Large intestine (tissue), 12 donors: ENCODE measurements around the gene PGM5. TPM values are rescaled to one million over a fixed set of nuclear protein-coding genes. Genes with fewer than 3 reads are reported as not detected.
"Not testable (repeated sequence)": the region's sequence is repeated elsewhere in the genome, so short reads cannot be mapped to it uniquely, and the experiment has no call there.

Experiments used
- DNase-seq, 2 donors: peaks; one replicate each; pipeline versions ENCODE4 v3.0.0 to v3.0.0-alpha.2; 2013
- H3K27ac ChIP-seq: one replicate; pipeline ENCODE4 v1.5.1; 2013; ENCODE audit warnings: low read length
- H3K27me3 ChIP-seq: 2 replicates; pipeline ENCODE4 v1.6.1; 2013; ENCODE audit warnings: low read length; ENCODE audit not compliant: control insufficient read depth, insufficient read depth
- H3K36me3 ChIP-seq: 2 replicates; pipeline ENCODE4 v1.6.1; 2013; ENCODE audit warnings: low read length; ENCODE audit not compliant: control insufficient read depth, insufficient read depth
- H3K4me1 ChIP-seq: one replicate; pipeline ENCODE4 v1.6.1; 2013; ENCODE audit warnings: low read length; ENCODE audit not compliant: control insufficient read depth, insufficient read depth
- H3K4me3 ChIP-seq: one replicate; pipeline ENCODE4 v1.5.1; 2013; ENCODE audit warnings: low read length
- H3K9me3 ChIP-seq: one replicate; pipeline ENCODE4 v1.6.1; 2013; ENCODE audit warnings: mild to moderate bottlenecking, low read depth, low read length, moderate library complexity; ENCODE audit not compliant: control insufficient read depth
- WGBS: methylation state at CpG from one replicate; pipeline ENCODE4 v1.1.5; 2013; ENCODE audit warnings: low lambda C conversion rate; ENCODE audit not compliant: insufficient coverage; 5-methylcytosine and 5-hydroxymethylcytosine counted together
- long read RNA-seq, 11 donors: transcript quantifications; one replicate each; lab custom pipeline, GENCODE V29; 2026
- polyA plus RNA-seq: library from polyadenylated mRNA; unstranded; fragments of 120-200 nt; gene quantifications from one replicate; pipeline ENCODE4 v1.2.1, GENCODE V29; 2013

The PGM5 gene
- polyA plus RNA-seq = 26.4 TPM
- long read RNA-seq, donor 1, partial matches to known transcripts = 0 of 4 reads
- long read RNA-seq, donor 1, other reads (novel, unspliced or antisense) = 0 of 4 reads
- long read RNA-seq, donor 2, transcript PGM5-202 (11 exons, 3,338 nt) = major isoform, 5 of 5 reads
- long read RNA-seq, donor 2, partial matches to known transcripts = 0 of 5 reads
- long read RNA-seq, donor 2, other reads (novel, unspliced or antisense) = 0 of 5 reads
- long read RNA-seq, donor 3 = 0 reads
- long read RNA-seq, donor 4 = 0 reads
- long read RNA-seq, donor 5, partial matches to known transcripts = 0 of 4 reads
- long read RNA-seq, donor 5, other reads (novel, unspliced or antisense) = 0 of 4 reads
- long read RNA-seq, donor 6, partial matches to known transcripts = 17 of 21 reads
- long read RNA-seq, donor 6, other reads (novel, unspliced or antisense) = 0 of 21 reads
- long read RNA-seq, donor 7, full-length matches to known transcripts = 8 of 13 reads
- long read RNA-seq, donor 7, partial matches to known transcripts = 5 of 13 reads
- long read RNA-seq, donor 7, other reads (novel, unspliced or antisense) = 0 of 13 reads
- long read RNA-seq, donor 8, partial matches to known transcripts = 13 of 23 reads
- long read RNA-seq, donor 8, other reads (novel, unspliced or antisense) = 6 of 23 reads
- long read RNA-seq, donor 9, transcript PGM5-202 (11 exons, 3,338 nt) = major isoform, 5 of 12 reads
- long read RNA-seq, donor 9, partial matches to known transcripts = 7 of 12 reads
- long read RNA-seq, donor 9, other reads (novel, unspliced or antisense) = 0 of 12 reads
- long read RNA-seq, donor 10, full-length matches to known transcripts = 5 of 5 reads
- long read RNA-seq, donor 10, partial matches to known transcripts = 0 of 5 reads
- long read RNA-seq, donor 10, other reads (novel, unspliced or antisense) = 0 of 5 reads
- long read RNA-seq, donor 11, full-length matches to known transcripts = 8 of 8 reads
- long read RNA-seq, donor 11, partial matches to known transcripts = 0 of 8 reads
- long read RNA-seq, donor 11, other reads (novel, unspliced or antisense) = 0 of 8 reads

GRCh38 chr9:68356380-68357118 lies at the start of gene PGM5:
Gene PGM5 (plus strand): TSS chr9:68356611. CDS start chr9:68357128, 517 bp downstream.
- peaks cover 11% of the 10 kb centered on the region for H3K27me3 ChIP-seq
- peak in 1 of 2 donors; percentile 39 for DNase-seq
- H3K36me3 ChIP-seq, H3K4me1 ChIP-seq, H3K9me3 ChIP-seq, H3K27ac ChIP-seq: not testable (repeated sequence)
- H3K4me3 ChIP-seq = peak within 1 kb of the TSS; percentile 48
- no CpG with 5 or more reads among the region's 58 CpGs for WGBS

GRCh38 chr9:68307127-68307526 lies 49.3 kb upstream of the PGM5 start:
- WGBS = no CpG with 5 or more reads among the region's 35 CpGs
- not testable (repeated sequence) for H3K4me1 ChIP-seq, DNase-seq

DNA sequence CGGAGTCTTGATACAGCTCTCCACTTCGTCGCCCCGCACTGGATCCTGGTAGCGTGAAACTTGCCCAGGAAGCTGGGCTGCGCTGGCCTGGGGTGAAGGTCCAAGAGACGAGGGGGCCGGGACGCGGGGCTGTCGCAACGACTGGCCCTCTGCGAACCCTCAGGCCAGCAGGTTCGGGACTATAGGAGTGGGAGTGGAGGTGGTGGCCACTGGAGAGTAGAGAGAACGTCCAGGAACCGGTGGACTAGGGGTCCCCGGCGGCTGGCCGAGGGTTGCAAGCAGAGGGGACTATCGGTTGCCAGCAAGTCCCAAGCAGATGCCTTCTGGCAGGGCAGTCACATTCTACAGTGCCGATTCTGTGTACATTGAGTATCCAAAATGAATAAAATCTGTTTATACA lies 48.8 kb upstream of the PGM5 start:
- H3K4me1 ChIP-seq, H3K27me3 ChIP-seq, H3K27ac ChIP-seq, DNase-seq, H3K9me3 ChIP-seq, H3K36me3 ChIP-seq, H3K4me3 ChIP-seq: not testable (repeated sequence)
- no CpG with 5 or more reads among the region's 21 CpGs for WGBS

More at GRCh38 chr9:68307127-68307526, 49.3 kb upstream of the PGM5 start:
- H3K27me3 ChIP-seq, H3K36me3 ChIP-seq, H3K27ac ChIP-seq, H3K4me3 ChIP-seq, H3K9me3 ChIP-seq: not testable (repeated sequence)

DNA sequence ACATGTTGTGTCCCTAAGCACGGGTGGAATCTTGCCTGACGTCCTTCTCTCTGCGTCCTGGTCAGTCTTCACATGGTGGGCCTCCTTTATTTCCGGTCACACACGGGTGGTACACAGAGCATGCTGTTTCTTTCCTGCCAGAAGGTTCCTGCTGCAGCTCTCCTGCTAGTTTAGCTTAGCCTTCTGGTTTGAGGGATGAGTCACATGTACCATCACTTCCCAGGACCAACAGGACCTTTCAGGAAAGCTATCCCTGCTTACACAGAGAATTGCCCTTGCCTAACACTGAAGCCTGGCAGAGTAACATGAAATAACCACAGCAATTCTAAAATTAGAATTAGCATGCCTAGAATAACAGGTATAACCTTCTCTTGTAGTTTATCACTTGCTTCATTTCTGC lies 45.2 kb upstream of the PGM5 start:
- H3K36me3 ChIP-seq, H3K4me1 ChIP-seq, H3K27ac ChIP-seq, DNase-seq, H3K9me3 ChIP-seq, H3K4me3 ChIP-seq, H3K27me3 ChIP-seq: not testable (repeated sequence)
- WGBS = no CpG with 5 or more reads among the region's 5 CpGs

DNA sequence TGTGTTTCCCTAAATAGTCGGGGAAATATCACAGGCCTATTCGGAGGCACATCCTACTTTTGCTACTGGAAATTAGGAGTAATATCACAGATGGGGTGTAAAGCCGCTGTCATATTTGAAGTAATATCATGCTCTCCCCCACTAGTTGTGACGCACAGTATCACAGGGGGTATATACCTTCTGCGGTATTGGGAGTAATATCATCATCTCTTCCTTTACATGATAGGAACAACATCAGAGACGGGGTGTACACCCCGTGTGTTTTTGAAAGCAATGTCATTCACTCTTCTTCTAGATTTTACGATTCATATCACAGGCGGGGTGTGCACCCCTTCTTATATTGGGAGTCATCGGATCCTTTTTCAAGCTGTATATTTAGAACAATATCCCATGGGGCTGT lies 38.2 kb upstream of the PGM5 start:
- not testable (repeated sequence) for DNase-seq, H3K4me3 ChIP-seq, H3K9me3 ChIP-seq, H3K36me3 ChIP-seq, H3K4me1 ChIP-seq, H3K27me3 ChIP-seq, H3K27ac ChIP-seq
- WGBS = no CpG with 5 or more reads among the region's 10 CpGs

DNA sequence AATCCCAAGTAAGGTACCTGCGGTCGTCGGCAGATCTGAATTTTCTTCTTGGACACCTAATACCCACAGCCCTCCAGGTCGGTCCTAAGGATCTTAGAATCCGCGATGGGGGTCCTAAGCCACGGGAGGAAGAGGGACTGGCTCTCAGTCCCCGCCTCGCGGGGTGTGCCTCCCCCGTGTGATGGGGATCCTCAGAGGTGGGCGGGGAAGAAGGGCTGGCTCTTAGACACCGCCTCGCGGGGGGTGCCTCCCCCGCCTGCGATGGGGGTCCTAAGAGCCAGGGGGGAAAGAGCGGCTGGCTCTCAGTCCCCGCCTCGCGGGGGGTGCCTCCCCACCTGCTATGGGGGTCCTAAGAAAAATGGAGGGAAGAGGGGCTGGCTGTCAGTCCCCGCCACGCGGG lies 32.7 kb upstream of the PGM5 start:
- not testable (repeated sequence) for H3K4me1 ChIP-seq, H3K4me3 ChIP-seq, H3K9me3 ChIP-seq, DNase-seq, H3K36me3 ChIP-seq, H3K27ac ChIP-seq
- H3K27me3 ChIP-seq = peaks cover 15% of the 10 kb centered on the region
- WGBS = no CpG with 5 or more reads among the region's 24 CpGs

DNA sequence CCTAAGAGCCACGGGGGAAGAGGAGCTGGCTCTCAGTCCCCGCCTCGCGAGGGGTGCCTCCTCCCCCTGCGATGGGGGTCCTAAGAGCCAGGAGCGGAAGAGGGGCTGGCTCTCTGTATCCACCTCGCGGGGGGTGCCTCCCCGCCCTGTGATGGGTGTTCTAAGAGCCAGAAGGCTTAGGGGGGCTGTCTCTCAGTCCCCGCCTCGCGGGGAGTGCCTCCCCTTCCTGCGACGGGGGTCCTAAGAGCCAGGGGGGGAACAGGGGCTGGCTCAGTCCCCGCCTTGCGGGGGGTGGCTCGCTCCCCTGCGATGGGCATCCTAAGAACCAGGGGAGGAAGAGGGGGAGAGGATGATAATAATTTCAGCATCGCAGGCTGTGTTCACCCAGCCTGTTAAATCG lies 31.9 kb upstream of the PGM5 start:
- H3K27me3 ChIP-seq = peaks cover 15% of the 10 kb centered on the region
- not testable (repeated sequence) for H3K36me3 ChIP-seq, DNase-seq, H3K4me1 ChIP-seq, H3K4me3 ChIP-seq, H3K9me3 ChIP-seq, H3K27ac ChIP-seq
- WGBS = no CpG with 5 or more reads among the region's 20 CpGs

- not testable (repeated sequence) for DNase-seq, H3K27me3 ChIP-seq, H3K4me3 ChIP-seq, H3K4me1 ChIP-seq, H3K9me3 ChIP-seq, H3K27ac ChIP-seq, H3K36me3 ChIP-seq
- no CpG with 5 or more reads among the region's 4 CpGs for WGBS
Observed at GRCh38 chr9:68329106-68329505, 27.3 kb upstream of the PGM5 start.

DNA sequence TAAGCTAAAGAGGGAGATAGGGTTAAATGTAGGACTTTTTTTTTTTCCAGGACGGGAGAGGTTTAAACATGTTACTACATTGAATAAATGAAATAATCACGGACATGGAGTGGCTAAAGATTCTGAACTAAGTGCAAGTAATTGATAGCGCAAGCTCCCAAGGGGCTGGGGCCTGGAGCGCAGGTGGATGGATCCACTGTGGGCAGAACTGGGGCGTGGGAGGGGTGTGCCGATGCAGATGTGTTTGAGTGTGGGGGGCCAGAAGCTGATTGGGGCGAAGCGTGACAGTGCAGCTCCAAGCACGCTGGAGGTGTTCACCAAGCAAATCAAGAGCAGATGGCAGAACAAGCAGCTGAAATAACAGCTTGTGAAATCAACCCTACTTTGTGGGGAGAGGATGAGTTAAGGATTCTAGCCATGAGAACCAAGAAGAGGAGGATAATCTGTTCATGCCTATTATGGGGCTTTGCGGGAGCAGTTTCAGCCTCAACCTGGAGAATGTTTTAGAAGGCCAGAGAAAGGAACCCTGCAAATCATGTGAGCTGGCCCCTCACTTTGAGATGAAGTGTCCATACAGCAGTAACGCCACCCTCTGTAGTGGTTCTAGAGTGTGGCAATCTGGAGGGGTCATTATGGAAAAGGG lies 25.8 kb upstream of the PGM5 start:
- not testable (repeated sequence) for H3K9me3 ChIP-seq, H3K27me3 ChIP-seq, H3K36me3 ChIP-seq, H3K4me1 ChIP-seq, DNase-seq, H3K27ac ChIP-seq, H3K4me3 ChIP-seq
- WGBS = no CpG with 5 or more reads among the region's 11 CpGs
